GM23338 (cell line): ENCODE data around the gene NRDE2. TPM values are rescaled to one million over a fixed set of nuclear protein-coding genes. Genes with fewer than 3 reads are reported as not detected.

ENCODE experiments used
- ATAC-seq: fragments of 200-7000 bp; cut with Tn5 transposase; 3 replicates; pipeline ENCODE4 v1.9.1; 2020
- DNase-seq: peaks from one replicate; pipeline ENCODE4 v3.0.0-alpha.2; 2015; ENCODE audit warnings: low spot score
- H2AFZ ChIP-seq: fragments of 200-600 bp; sonication (generic); 2 replicates; pipeline ENCODE4 v1.8.0; 2016; ENCODE audit warnings: antibody characterized with exemption, mild to moderate bottlenecking, moderate library complexity
- H3F3A ChIP-seq: fragments of 200-600 bp; sonication (generic); replicated peaks from 2 replicates; pipeline ENCODE4 v1.8.0; 2017; ENCODE audit warnings: antibody characterized with exemption, mixed run types, low read depth
- H3K27ac ChIP-seq: fragments of 200-600 bp; sonication (generic); 2 replicates; pipeline ENCODE4 v1.6.1; 2016; ENCODE audit warnings: low read depth
- H3K27me3 ChIP-seq: fragments of 200-600 bp; sonication (generic); 2 replicates; pipeline ENCODE4 v1.8.0; 2016; ENCODE audit warnings: mild to moderate bottlenecking, mixed run types, moderate library complexity; ENCODE audit not compliant: insufficient read depth
- H3K36me3 ChIP-seq: fragments of 200-600 bp; sonication (generic); 2 replicates; pipeline ENCODE4 v1.8.0; 2016; ENCODE audit warnings: mild to moderate bottlenecking; ENCODE audit not compliant: insufficient read depth
- H3K4me1 ChIP-seq: fragments of 200-600 bp; sonication (generic); 2 replicates; pipeline ENCODE4 v1.8.0; 2016; ENCODE audit warnings: mild to moderate bottlenecking, moderate library complexity; ENCODE audit not compliant: insufficient read depth
- H3K4me2 ChIP-seq: fragments of 200-600 bp; sonication (generic); 2 replicates; pipeline ENCODE4 v1.7.1; 2017; ENCODE audit warnings: mixed run types
- H3K4me3 ChIP-seq: fragments of 200-600 bp; sonication (generic); 2 replicates; pipeline ENCODE4 v1.6.1; 2016; ENCODE audit warnings: mixed run types
- H3K79me2 ChIP-seq: fragments of 200-600 bp; sonication (generic); replicated peaks from 2 replicates; pipeline ENCODE4 v1.8.0; 2017; ENCODE audit warnings: mild to moderate bottlenecking; ENCODE audit not compliant: insufficient read depth
- H3K9me2 ChIP-seq: fragments of 200-600 bp; sonication (generic); 2 replicates; pipeline ENCODE4 v1.8.0; 2017; ENCODE audit not compliant: insufficient read depth
- H4K20me1 ChIP-seq: fragments of 200-600 bp; sonication (generic); replicated peaks from 2 replicates; pipeline ENCODE4 v1.8.0; 2017; ENCODE audit warnings: mild to moderate bottlenecking; ENCODE audit not compliant: insufficient read depth
- H3K27ac Mint-ChIP-seq: 2 replicates; pipeline ENCODE4 v1.8.0; 2020; ENCODE audit warnings: inconsistent platforms, mild to moderate bottlenecking, moderate library complexity, mixed read lengths
- H3K27me3 Mint-ChIP-seq: 3 replicates; pipeline ENCODE4 v1.8.0; 2022; ENCODE audit warnings: low read depth, mild to moderate bottlenecking, moderate library complexity, mixed read lengths, inconsistent platforms; ENCODE audit not compliant: insufficient read depth, poor library complexity
- H3K36me3 Mint-ChIP-seq: 3 replicates; pipeline ENCODE4 v1.8.0; 2021; ENCODE audit warnings: low read depth, mild to moderate bottlenecking, inconsistent platforms, moderate library complexity, mixed read lengths
- H3K4me1 Mint-ChIP-seq: 3 replicates; pipeline ENCODE4 v1.8.0; 2020; ENCODE audit warnings: mild to moderate bottlenecking, inconsistent platforms, mixed read lengths
- H3K4me3 Mint-ChIP-seq: 3 replicates; pipeline ENCODE4 v1.8.0; 2021; ENCODE audit warnings: moderate library complexity, mild to moderate bottlenecking, inconsistent platforms, mixed read lengths
- H3K9me3 Mint-ChIP-seq: 3 replicates; pipeline ENCODE4 v1.8.0; 2020; ENCODE audit warnings: moderate library complexity, mild to moderate bottlenecking, inconsistent platforms, mixed read lengths
- ETS1 ChIP-seq: IDR thresholded peaks from 2 replicates; pipeline ENCODE4 v1.6.1; 2016; ENCODE audit warnings: antibody characterized with exemption
- EZH2 ChIP-seq: fragments of 200-600 bp; sonication (generic); IDR thresholded peaks from one replicate; pipeline ENCODE4 v1.8.0; 2017; ENCODE audit warnings: antibody characterized with exemption, mild to moderate bottlenecking, low read depth; ENCODE audit not compliant: unreplicated experiment
- EZH2phosphoT487 ChIP-seq: fragments of 200-600 bp; sonication (generic); IDR thresholded peaks from one replicate; pipeline ENCODE4 v1.8.1; 2018; ENCODE audit warnings: antibody characterized with exemption; ENCODE audit not compliant: unreplicated experiment
- JUNB ChIP-seq: IDR thresholded peaks from one replicate; pipeline ENCODE4 v1.6.1; 2016; ENCODE audit warnings: antibody characterized with exemption; ENCODE audit not compliant: unreplicated experiment
- NANOG ChIP-seq: IDR thresholded peaks from 2 replicates; pipeline ENCODE4 v1.6.1; 2016; ENCODE audit warnings: antibody characterized with exemption, borderline replicate concordance
- POLR2AphosphoS5 ChIP-seq: IDR thresholded peaks from 2 replicates; pipeline ENCODE4 v1.6.1; 2016; ENCODE audit warnings: antibody characterized with exemption, low read depth
- REST ChIP-seq: IDR thresholded peaks from one replicate; pipeline ENCODE4 v1.6.1; 2018; ENCODE audit warnings: antibody characterized with exemption; ENCODE audit not compliant: unreplicated experiment
- STAT1 ChIP-seq: IDR thresholded peaks from one replicate; pipeline ENCODE4 v1.6.1; 2016; ENCODE audit warnings: antibody characterized with exemption; ENCODE audit not compliant: unreplicated experiment
- ZNF114 ChIP-seq: fragments of 250-450 bp; sonication (Bioruptor Pico); IDR thresholded peaks from 2 replicates; pipeline ENCODE4 v1.5.0; 2020; ENCODE audit warnings: mild to moderate bottlenecking, moderate library complexity
- ZNF331 ChIP-seq: fragments of 250-450 bp; sonication (Bioruptor Pico); IDR thresholded peaks from 2 replicates; pipeline ENCODE4 v1.5.0; 2020; ENCODE audit warnings: low read depth, mild to moderate bottlenecking, moderate library complexity
- ZNF462 ChIP-seq: fragments of 250-450 bp; sonication (Bioruptor Pico); IDR thresholded peaks from 2 replicates; pipeline ENCODE4 v1.5.0; 2020; ENCODE audit warnings: mild to moderate bottlenecking, moderate library complexity
- polyA plus RNA-seq: library from polyadenylated mRNA; unstranded; fragments of >200 nt; fragmentation: Nextera tagmentation; extraction: Ambion mirVana; gene quantifications from 2 replicates; pipeline ENCODE4 v1.2.1, GENCODE V29; 2016
- total RNA-seq: library from RNA; depleted of rRNA; stranded (reverse); fragments of >200 nt; shearing (Covaris generic); gene quantifications from 2 replicates; pipeline ENCODE4 v1.2.3, GENCODE V29; 2014
- TF ChIP-seq, protein P1 (sequence below), 2 experiments: fragments of 200-600 bp in 1 of 2; sonication (generic) in 1 of 2; conservative IDR thresholded peaks; 2 replicates each; pipeline versions ENCODE4 v1.5.1 to v1.6.1; 2016 to 2017; ENCODE audit warnings: antibody characterized with exemption in 2 of 2, low read depth in 2 of 2, mild to moderate bottlenecking in 2 of 2, moderate library complexity in 1 of 2

The NRDE2 gene
- total and polyA plus RNA-seq, 2 experiments from 2014 or later: 9.8 to 20.6 TPM

DNA sequence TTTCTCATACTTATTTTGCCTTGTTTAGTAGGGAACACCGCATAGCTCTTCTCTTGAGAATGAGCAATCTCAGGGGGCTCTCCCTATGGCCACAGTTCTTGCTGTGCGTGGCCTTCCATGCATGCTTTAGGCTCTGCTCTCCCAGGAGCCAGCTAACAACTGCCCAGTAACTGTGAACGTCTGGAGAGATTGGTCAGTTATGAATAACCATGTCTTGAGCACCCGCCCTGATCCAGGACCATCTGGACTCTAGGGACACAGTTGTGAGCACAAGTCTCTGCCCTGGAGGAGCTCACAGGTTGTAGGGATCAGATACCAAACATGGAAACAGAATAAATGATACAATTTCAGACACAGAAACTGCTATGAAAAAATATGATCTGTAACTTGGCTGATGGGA is 63.3 kb downstream of the NRDE2 start (continued):
- TF ChIP-seq ZNF331 (CRISPR knock-in tag) (no peak), EZH2 (no peak), EZH2phosphoT487 (no peak)

DNA sequence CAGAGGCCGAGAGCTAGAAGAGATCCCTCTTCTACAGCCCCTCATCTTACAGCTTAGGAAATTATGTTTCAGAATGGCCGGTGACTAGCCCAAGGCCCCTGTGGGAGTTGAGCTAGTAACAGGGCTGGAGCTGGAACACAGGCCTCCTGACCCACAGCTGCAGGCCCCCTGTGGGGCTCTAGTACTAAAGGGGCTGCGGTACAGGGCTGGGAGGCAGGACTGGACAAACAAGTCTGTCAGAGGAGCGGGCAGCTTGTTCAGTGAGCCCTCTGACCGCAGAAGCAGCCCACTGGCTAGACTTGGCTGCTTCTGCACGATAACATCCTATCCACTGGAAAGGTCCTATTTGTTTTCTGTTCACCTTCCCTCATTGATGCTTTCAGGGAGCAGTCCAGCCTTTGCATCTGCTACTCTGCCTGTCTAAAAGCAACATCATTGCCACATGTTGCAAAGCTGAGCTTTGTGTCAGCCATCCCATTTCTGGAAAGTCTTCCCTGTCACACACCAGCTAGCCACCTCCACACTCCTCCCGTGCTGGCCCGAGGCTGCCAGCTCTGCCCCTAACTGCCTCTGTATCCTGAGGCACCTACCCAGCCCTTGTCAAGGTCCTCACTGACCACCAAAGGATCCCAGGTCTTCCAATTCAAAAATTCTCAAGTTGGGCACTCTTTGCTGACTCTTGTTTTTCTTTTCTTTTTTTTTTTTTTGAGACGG is 65.1 kb downstream of the NRDE2 start:
- no peaks in the 10 kb centered on the region for H3K4me1 Mint-ChIP-seq
- no peak overlapping the region for H3K27ac ChIP-seq
- H2AFZ ChIP-seq: no peak overlapping the region
- ATAC-seq: no peak
- H3K4me2 ChIP-seq: no peak overlapping the region
- H3K27me3 Mint-ChIP-seq: peaks cover 2% of the 10 kb centered on the region
- H3K9me3 Mint-ChIP-seq: no peaks in the 10 kb centered on the region
- peaks cover 87% of the 10 kb centered on the region for H3K36me3 Mint-ChIP-seq
- no peaks in the 10 kb centered on the region for H3K9me2 ChIP-seq
- peaks cover 61% of the 10 kb centered on the region for H3K36me3 ChIP-seq
- no peak overlapping the region for H3K4me3 Mint-ChIP-seq
- H4K20me1 ChIP-seq: peaks cover 6% of the 10 kb centered on the region
- H3K27me3 ChIP-seq: no peaks in the 10 kb centered on the region
- H3K4me1 ChIP-seq: no peaks in the 10 kb centered on the region
- H3K27ac Mint-ChIP-seq: no peak overlapping the region
- H3F3A ChIP-seq: no peaks in the 10 kb centered on the region
- no peaks in the 10 kb centered on the region for H3K79me2 ChIP-seq
- DNase-seq: no peak
- no peak overlapping the region for H3K4me3 ChIP-seq
- TF ChIP-seq REST (no peak), NANOG (no peak), ZNF462 (CRISPR knock-in tag) (no peak), EZH2phosphoT487 (no peak), JUNB (no peak), STAT1 (no peak), ETS1 (no peak), POLR2AphosphoS5 (no peak), ZNF114 (no peak), ZNF331 (CRISPR knock-in tag) (no peak), EZH2 (no peak)
- TF ChIP-seq, protein P1, sequence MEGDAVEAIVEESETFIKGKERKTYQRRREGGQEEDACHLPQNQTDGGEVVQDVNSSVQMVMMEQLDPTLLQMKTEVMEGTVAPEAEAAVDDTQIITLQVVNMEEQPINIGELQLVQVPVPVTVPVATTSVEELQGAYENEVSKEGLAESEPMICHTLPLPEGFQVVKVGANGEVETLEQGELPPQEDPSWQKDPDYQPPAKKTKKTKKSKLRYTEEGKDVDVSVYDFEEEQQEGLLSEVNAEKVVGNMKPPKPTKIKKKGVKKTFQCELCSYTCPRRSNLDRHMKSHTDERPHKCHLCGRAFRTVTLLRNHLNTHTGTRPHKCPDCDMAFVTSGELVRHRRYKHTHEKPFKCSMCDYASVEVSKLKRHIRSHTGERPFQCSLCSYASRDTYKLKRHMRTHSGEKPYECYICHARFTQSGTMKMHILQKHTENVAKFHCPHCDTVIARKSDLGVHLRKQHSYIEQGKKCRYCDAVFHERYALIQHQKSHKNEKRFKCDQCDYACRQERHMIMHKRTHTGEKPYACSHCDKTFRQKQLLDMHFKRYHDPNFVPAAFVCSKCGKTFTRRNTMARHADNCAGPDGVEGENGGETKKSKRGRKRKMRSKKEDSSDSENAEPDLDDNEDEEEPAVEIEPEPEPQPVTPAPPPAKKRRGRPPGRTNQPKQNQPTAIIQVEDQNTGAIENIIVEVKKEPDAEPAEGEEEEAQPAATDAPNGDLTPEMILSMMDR (conservative IDR thresholded peaks at IDR 0.05; ENCODE audit: low read depth in 2 of 2): no peak
